Iris pigment epithelial cell (primary cell): ENCODE measurements around the gene HACL1.

ENCODE experiments used
- DNase-seq: peaks from one replicate; pipeline ENCODE4 v3.0.0-alpha.2; 2011; ENCODE audit warnings: low read depth

The HACL1 gene

DNA sequence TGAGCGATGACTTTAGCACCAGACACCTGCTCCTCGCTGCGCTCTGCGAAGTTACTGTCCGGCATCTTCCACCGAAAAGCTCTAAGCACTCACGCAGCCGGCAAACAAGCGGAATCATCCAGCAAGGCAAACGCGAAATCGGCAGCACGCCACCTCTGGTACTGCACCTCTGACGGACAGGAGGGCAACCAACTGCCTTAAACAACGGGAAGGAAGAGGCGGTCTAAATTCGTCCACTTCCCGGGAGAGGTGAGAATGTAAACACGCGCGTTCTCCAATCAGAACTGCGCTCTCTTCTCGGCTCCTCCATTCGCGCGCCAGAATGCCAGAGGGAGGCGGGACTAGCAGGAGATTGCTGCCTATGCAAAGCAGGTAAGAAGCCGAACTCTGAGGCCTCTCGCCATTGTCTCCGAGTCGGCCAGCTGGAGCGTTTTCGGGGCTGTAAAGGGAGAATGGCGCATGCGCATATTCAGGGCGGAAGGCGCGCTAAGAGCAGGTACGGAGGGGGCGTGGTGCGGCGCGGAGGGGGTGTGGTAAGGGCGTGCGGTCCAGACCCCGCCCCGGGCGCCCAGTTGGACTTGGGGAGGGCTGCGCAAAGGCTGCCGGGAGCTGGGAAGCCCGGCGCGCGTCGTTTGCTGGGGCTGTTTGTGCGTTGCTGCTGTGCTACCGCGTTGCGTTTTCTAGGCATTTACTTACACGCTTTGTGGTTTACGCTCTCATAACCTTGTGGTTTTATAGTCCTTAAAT is at the start of gene HACL1, which contains the start of gene BTD:
HACL1 (minus strand) TSS at position 171 of the 747 bp plus-strand sequence; CDS start at position 65, 106 bp downstream.
BTD (plus strand) TSS at position 347 of the 747 bp plus-strand sequence. CDS start 33,695 bp downstream, outside the sequence.
- DNase-seq: peak; percentile 100

DNA sequence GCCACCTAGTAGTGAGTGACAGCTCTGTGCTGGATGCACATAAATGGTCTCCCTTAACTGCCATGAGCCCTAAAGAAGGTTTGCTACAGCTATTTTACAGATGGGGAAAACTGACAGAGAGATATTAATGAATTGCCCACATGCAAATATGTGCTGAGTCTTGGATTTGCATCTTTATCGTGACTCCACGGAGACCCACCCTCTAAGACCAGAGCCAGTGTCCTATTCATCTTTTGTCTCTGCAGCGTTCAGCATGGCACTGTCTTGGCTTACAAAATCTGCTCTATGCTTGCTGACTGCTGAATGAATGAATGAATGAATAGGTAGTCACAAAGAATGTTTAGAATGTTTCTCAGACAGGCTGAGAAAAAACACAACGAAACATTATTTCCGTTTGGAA is 48.5 kb upstream of the HACL1 start:
- DNase-seq: no peak

DNA sequence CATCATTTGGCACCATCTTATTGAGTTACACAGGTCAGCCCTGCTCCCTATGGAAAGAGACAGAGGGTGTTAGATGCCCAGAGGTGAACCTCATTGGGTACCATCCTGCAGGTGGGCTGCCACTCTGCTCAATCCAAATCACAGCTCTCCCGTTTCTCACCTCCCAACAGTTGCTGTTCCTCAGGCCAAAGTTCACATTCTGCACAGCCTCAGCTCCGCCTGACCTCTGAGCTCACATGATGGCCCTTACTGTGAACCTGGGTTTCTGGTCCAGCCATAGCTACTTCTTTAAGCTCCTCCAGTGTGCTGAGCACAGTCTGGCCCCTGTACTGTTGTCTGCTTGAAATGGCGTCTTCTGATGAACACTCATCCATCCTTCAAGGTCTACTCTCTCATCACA is 48.0 kb upstream of the HACL1 start:
- DNase-seq: no peak

DNA sequence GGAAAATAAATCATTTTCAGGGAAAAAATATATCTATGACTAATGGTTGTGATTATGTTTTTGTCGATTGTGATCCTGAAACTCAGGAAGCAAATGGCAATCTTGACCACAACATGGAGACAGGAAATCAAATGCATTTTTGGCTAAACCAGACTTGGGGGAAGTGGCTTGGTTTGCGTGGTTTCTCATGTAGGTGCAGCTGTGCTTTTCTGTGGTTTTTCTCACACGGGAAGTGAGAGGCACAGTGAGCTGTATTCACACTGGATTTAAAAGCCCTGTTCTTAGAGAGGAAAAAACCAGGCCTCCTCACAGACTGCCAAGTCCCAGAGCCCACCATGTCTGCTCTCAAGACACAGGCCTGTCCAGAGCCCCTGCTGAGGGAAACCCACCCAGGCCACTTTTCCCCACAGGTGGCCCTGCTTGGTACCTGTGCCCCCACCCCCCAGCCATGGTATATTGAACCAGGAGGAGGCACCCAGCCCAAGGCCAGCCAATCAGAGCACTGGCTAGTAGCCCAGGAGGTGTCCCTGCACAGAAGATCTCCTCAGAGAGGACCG is 46.3 kb upstream of the HACL1 start:
- peak; percentile 98 for DNase-seq

DNA sequence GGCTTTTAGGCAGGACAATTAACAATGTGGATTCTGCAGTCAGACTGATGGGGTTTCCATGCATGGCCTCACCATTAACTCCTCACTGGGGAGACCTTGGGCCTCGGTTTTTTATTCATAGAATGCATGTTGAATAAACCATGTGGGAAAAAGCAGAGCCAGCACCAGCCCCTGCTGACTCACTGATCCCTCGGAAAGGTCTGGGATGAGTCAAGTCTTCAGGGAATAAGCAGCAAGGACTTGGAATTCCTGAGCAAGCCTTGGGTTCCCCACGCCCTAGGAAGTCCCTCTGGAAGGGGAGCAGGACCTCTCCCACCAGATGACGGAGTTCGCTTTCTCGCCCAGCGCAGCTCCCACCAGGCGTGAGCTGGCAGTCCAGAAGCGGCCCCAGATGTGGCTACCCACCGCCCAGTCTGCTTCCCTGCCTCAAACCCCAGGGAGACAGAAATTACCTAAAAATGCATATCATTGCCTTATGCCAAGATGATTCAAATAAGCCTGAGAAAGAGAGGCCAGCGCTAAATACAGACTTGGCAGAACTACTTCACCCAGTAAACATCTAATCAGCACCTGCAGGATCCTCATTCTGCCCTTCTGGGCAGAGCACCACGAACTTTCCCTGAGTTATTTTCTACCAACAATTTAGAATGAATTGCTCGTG is 45.6 kb upstream of the HACL1 start:
- peak; percentile 96 for DNase-seq

DNA sequence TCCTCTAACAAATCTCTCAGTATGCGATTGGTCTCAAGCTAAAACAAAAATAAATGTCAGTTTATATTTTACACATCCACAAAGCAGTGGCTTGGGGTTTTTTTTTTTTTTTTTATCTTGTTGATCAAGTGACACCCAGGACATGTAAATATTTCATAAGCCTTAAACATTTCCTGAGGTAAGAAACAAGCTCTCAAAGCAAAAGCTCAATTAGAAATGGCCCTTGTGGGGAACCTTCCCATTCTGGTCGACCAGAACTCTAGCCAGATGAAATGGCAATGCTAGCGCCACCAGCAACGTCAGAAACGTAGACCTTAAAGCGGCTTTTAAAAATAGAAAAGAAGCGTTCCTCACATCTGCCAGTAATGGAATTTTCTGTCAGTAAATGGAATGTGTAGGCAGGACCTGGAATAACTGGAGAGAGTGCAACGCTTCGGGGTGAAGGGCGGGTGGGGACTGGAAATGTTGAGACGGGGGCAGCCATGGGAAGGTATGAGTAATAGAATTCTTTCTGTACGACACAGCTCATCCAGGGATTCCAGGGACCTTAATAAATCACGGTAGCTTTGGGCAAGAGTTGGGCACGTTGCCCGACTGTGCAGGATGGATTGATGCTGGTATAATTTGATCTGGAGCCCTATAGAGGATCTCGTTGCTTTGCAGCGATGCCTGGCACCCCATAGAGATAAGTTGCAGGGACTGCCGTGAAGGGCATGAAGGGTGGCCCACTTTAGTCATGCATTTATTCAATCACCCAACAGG is 44.6 kb upstream of the HACL1 start:
- DNase-seq: peak; percentile 83

DNA sequence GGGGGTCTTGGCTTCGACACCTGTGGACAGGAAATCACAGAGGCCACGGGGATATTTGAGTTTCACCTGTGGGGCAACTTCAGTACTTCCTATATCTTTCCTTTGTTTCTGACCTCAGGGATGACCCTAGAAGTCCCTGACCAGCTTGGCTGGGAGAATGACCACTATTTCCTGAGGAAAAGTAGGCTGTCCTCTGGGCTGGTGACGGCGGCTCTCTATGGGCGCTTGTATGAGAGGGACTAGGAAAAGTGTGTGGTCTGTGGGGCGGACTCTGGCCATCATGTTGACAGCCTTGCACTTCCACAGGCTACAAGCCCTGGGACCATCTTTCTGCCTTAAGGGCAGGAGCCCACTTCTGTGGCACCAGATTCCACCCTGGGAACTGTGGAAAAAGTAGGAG is 43.9 kb upstream of the HACL1 start:
- DNase-seq: no peak

DNA sequence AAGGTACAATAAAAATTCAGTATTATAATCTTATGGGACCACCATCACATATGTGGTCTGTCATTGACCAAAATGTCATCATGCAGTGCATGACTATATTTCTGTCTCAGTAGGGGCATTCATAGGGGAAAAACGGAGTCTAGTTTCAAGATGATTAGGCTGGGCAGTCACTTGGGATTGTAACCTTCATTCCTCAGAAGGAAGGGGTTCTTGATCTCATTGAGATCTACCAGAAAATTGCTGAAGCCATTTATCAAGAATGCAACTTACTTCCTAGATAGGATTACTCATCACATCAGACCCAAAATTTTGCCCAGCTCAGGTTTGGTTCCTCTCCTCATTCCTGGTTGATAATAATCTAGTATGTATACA is 37.5 kb upstream of the HACL1 start:
- DNase-seq: no peak

DNA sequence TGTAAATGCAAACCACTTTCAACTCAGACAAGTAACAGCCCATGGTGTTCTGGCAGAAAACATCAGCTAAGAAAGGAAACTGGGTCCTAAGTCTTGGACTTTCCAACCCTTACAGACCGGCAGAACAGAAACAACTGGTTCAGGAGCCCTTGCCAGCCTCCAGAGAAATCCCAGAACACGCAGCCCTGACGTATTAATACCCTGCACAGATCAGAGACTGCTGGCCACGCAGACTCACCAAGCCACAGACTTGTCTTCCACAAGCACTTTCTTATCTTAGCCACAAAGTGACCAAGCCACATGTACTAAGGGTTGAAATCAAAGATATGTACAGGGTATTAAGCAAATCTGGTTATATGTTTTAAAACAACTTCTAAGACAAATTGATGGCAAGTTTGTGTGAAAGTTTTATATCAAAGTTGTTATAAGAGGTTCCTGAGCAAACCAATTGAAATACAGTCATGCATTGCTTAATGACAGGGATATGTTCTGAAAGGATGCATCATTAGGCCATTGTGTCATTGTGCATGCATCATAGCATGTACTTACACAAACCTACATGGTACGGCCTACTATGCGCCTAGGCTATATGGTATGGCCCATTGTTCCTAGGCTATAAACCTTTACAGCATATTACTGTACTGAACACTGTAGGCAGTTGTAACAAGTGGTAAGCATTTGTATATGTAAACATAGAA is 37.0 kb upstream of the HACL1 start:
- DNase-seq: peak; percentile 45

DNA sequence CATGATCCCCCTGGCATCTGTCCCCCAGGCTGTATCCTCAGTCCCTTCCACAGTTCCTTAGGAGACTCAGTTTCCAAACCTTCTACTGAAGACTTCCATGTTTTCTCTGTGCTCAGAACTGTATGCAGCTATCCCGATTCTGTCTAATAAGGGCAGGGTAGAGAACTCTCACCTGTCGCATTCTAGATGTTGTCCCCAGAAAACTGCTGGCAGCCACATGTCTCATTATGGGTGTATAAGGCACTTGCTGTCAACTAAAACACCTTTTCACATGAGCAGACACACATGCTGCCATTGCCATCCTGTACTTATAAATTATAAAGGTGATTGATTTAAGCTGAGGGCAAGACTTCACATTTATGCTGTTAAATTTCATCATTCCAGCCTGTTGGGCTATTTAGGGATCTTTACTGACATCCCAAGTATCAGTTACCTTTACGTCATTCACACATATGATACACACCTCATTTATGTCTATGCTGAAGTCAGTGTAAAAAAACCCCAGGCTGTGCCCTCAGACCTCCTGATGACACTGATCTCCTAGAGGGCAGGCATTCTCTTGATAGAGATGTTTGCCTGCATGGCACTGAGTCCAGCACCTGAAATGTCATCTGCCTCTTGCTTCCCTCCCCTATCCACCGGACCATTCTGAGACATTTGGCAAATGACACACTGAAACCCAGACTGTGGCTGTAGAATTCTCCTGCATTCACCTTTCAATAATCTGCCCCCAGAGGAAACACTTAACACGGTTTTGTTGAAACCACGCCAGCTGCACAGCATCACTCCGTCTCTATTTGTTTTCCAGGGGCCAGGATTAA is 36.0 kb upstream of the HACL1 start:
- DNase-seq: no peak

DNA sequence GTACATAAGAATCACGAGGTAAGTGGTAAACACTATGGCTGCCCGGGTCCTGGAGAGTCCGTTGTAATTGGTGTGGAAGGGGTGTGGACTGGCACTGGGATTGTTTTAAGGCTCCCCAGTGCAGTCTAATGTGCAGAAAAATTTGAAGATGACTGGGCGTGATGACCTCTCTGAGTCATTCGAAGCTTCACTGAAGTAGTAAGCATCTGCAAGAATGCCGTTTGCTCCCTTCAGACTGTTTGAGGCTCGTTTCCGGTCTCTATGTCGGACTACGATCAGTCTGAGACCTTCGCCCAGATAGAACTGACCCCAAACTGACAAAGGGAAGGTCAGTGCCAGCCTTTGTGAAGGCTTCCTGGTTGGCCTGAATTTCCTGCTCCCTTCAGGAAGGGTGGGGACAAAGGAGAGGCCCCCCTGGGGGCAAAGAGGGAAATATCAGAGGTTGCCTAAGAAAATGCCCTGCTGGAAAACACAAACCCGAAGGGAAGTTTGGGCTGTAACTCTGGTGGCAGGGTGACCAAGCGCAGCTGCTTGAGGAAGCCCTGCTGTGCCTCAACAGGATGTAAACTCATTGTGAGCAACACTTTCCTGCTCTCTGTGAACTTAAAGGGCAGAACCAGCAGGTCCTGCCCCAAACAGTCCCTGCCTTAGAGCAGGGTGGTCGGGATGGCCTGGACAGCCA is 34.8 kb upstream of the HACL1 start:
- peak; percentile 96 for DNase-seq

DNA sequence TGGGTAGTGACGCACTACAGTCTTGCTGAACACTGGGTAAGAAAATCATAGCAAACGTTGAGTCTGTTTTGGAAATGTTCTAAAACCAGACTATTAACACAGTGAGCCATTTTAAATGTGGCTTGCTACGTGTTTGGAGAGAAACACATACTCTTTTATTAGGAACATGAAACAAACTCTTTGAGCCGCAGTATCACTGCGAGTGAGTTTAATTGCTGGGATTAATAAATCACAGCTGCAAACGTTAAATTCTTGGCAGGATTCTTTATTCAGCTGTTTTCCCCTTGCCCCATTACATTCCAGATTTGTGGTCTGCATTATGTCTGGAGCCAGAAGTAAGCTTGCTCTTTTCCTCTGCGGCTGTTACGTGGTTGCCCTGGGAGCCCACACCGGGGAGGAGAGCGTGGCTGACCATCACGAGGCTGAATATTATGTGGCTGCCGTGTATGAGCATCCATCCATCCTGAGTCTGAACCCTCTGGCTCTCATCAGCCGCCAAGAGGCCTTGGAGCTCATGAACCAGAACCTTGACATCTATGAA is 33.8 kb upstream of the HACL1 start:
- DNase-seq: peak; percentile 70

DNA sequence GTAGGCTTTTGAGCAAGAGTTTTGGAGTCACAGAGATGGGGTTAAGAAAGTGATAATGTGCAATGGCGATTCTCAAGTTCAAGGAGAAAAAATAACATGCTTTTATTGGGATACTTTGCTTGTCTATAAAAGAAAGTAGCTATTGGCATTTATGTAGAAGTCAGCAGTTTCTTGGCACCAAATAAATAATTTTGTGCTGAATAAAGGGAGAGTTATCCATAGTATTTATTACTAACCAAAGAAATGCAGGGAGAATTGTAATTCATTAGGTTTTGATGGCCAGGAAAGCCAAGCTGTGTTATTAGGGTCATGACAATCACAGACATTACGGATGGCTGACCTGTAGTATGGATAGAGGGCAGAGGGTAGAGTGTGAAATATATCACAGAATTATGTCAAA is 33.3 kb upstream of the HACL1 start:
- DNase-seq: no peak

DNA sequence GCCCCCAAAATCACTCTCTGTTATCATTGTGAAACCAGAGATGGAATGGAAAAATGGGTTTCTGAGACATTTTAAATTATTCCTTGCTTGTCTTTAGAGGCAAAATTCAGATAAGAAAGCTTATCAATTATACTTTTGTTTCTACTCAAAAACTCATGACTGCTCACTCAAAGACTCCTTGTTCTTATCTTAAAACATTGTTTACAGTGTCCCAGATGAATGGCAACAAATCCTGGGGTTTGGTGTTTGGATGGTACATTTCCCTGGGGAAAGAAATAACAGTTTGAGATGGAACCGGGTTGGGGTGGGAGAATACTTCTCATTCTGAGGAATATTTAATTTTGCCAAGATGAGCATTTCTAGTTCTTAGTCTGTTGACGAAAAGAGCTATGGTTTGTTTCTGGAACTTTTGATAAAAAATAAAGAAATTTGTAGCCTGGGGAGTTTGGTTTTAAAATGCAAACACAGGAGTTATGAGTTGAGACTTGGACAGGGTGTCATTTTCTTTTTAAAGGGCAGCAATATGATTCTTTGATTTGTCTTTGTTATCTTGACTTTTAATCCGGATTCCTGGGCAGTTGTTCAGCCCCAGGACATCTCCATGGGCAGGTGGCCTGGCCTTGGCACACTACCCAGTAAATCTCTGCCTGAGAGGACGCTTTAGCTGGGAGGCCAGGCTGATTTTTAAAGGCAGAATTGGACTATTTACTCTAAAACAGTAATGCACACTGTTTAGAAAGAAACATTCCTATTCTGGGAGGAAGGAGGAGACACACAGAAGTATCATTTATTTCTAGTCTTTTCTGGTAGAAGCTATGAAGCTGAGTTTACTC is 32.6 kb upstream of the HACL1 start:
- DNase-seq: peak; percentile 41

DNA sequence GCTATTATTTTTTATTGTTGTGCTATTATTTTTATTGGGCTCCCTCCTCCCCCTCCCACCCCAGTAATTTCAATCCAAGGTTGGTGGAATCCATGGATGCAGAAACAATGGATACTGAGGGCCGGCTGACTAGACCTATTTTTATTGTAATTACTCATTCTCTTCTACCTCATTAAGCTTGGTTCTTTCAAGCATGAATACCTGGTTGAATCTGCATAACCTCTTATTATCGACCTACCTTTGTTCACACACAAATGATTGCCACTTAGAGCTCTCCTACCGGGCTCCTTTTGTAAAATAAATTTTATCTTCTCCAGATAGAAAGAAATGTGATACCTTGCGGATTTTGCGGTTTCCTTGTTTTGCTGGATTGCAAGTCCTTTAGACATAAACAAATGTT is 31.8 kb upstream of the HACL1 start:
- no peak for DNase-seq

DNA sequence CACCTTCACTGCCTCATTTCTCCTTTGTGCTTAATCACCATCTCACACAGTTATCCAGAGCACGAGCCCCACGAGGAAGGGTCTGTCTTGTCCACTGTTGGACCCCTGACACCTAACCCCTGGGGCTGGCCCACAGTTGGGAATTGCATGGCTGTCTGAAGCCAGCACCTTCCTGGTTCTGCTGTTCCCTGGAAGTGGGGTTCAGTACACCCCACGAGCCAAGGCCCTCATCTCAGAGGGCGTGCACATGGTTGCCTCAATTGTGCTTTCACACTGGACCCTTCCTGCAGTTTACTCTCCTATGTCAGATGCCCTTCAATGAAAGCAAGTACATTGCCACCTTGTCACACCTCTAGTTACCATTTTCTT is 30.8 kb upstream of the HACL1 start:
- no peak for DNase-seq

DNA sequence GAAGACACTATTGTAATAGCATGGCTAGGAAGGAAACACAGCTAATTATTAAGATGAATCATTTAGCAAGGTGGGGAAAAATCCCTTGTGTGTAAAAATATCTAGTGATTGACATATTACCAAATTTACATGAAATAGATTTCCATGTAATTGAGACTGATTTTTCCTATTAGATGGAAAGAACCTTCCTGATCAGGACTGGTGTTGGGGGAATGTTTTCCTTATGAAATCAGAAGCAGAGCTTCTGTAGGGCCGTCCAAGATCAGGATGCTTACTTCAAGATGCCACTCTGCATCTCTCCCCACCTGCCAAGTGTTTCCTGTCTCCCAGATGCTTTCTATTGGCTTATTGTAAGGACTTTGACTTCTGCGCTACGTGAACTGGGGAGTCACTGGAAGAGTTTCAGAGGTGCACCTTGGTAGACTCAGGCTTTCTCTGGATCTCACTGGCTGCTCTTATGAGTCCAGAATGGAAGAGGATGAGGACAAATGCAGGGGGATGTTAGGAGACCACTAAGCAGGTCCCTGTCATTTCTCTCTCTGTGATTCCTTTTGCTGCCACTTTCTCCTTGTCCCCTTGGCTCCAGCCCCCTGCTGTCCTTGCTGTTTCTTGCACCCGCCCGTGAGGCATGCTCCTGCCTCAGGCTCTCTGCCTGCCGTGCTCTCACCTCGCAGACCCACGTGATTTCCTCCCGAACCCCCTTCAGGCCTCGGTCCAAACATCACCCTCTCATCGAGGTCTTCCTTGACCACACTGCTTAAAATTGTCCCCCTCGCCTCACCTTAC is 30.2 kb upstream of the HACL1 start:
- DNase-seq: peak; percentile 14

DNA sequence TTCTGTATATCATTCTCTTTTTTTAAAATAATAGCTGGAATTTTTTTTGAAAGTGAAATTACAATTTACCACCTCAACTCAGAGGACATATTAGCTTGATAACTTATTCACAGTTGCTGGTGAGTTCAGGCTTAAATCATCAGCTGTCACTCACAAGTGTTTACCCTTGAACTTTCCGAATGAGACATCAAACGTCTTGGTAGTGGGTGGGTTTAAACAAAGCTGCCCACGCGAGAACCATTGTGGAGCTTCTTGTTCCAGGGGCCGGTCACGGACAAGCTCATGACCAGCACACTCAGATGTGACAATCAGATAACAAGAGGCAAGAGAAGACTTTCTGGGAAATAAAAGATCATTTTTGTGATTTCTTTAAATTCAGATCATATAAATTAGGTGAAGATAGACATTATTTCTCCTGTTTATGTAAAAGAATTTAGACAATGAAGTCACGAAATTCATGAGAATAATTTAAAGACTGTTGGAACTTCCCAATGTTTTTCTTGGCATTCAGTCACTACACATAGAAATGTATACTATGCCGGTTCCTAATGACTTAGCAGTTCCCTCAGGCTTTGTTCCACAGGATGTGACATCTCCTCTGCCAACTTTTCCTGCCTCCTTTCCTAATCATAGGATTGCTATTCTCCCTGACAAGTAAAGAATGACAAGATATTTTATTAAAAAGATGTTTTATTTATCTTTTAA is 29.4 kb upstream of the HACL1 start:
- peak; percentile 84 for DNase-seq
